Stomach (tissue), 9 donors: ENCODE measurements around the gene CRB2. TPM values are rescaled to one million over a fixed set of nuclear protein-coding genes. Genes with fewer than 3 reads are reported as not detected.
A peak's percentile ranks its signal among the peaks of the same experiment; 100 is the strongest.

Source experiments
- DNase-seq, 2 donors: peaks; one replicate each; pipeline versions ENCODE4 v3.0.0 to v3.0.0-alpha.2; 2013 to 2019
- H3K27ac ChIP-seq, 5 donors: fragments of 200-600 bp in 4 of 5; sonication (generic) in 4 of 5; one replicate each; pipeline ENCODE4 v1.5.1; 2013 to 2019; ENCODE audit warnings: mild to moderate bottlenecking in 1 of 5, moderate library complexity in 1 of 5
- H3K27me3 ChIP-seq, 3 donors: fragments of 200-600 bp; sonication (generic); one replicate each; pipeline ENCODE4 v1.5.1; 2017 to 2019; ENCODE audit warnings: mixed run types in 1 of 3
- H3K36me3 ChIP-seq, 4 donors: fragments of 200-600 bp; sonication (generic); 1 replicate in 3 of 4; 2 replicates in 1 of 4; pipeline ENCODE4 v1.5.1; 2016 to 2019
- H3K4me1 ChIP-seq, 4 donors: fragments of 200-600 bp; sonication (generic); one replicate each; pipeline ENCODE4 v1.5.1; 2016 to 2019
- H3K4me3 ChIP-seq, 4 donors: fragments of 200-600 bp; sonication (generic) in 3 of 4; one replicate each; pipeline ENCODE4 v1.5.1; 2016 to 2019; ENCODE audit warnings: mild to moderate bottlenecking in 1 of 4
- H3K9me3 ChIP-seq, 4 donors: fragments of 200-600 bp; sonication (generic); one replicate each; pipeline ENCODE4 v1.5.1; 2016 to 2019
- CTCF ChIP-seq, 7 experiments: fragments of 450-650 bp in 4 of 7; fragments of 200-600 bp in 3 of 7; sonication (generic) in 3 of 7; IDR thresholded peaks; one replicate each; pipeline ENCODE4 v1.5.1; 2016 to 2019; ENCODE audit warnings: antibody characterized with exemption in 7 of 7, control low read depth in 2 of 7, mild to moderate bottlenecking in 1 of 7
- EP300 ChIP-seq: sonication (generic); formaldehyde crosslinking; IDR thresholded peaks from one replicate; pipeline ENCODE4 v1.6.1; 2017; ENCODE audit warnings: antibody characterized with exemption
- POLR2A ChIP-seq, 4 donors: fragments of 450-650 bp; IDR thresholded peaks; one replicate each; pipeline ENCODE4 v1.6.1; 2016; ENCODE audit warnings: antibody characterized with exemption in 4 of 4, control low read depth in 2 of 4, mild to moderate bottlenecking in 1 of 4, moderate library complexity in 1 of 4
- POLR2AphosphoS5 ChIP-seq, 3 donors: sonication (generic); formaldehyde crosslinking; IDR thresholded peaks; one replicate each; pipeline ENCODE4 v1.6.1; 2016; ENCODE audit warnings: antibody characterized with exemption in 3 of 3
- WGBS, 5 donors: extraction: QIAGEN DNeasy Blood & Tissue Kit in 3 of 5; methylation state at CpG; one replicate each; pipeline versions ENCODE4 v1.1.5 to v1.1.7; 2013 to 2018; 5-methylcytosine and 5-hydroxymethylcytosine counted together
- intact Hi-C: fragments of 100-400 bp; cut with DNase I; formaldehyde crosslinking; loops from one replicate; pipeline ENCODE4 v1.15.1; 2023; ENCODE audit warnings: low total_unique reads
- polyA plus RNA-seq, 3 donors: library from polyadenylated mRNA; stranded (reverse); fragments of 200-250 nt; gene quantifications; one replicate each; pipeline ENCODE4 v1.2.3, GENCODE V29; 2013
- total RNA-seq, 5 donors: library from RNA; depleted of rRNA; stranded (reverse); fragments of >200 nt; gene quantifications; one replicate each; pipeline versions ENCODE4 v1.1.0 to v1.2.3, GENCODE V29; 2014 to 2016
- donor health status: healthy with polysubstance abuse.
- donor health status: Bipolar disorder and iron deficiency.
- donor health status: healthy.

Gene CRB2
- total and polyA plus RNA-seq, 8 donors: 0.03 to 4.3 (median 0.19) TPM; not detected in 4

DNA sequence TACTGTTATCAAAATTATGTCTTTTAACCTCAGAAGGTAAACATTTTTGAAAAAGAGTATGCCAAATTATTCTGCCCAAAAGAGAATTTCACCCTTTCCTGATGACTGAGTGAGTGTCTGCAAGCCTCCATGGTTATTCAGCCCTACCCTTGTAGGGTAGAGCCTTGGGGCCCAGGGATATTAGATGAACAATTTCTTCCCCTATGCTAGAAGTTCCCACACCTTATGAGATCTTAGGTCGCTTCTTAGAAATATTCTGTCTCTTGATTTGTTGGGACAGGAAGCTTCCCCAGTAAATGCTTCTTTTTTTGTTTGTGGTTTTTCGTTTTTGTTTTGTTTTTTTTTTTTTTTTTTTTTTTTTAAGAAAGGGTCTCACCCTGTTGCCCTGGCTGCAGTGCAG is 3.1 kb downstream of the CRB2 start:
- WGBS, 5 donors: 58 to 74% (median 69%) methylated on average over 2 of the region's 2 CpGs
- Histone ChIP-seq H3K36me3 (no peaks in the 10 kb centered on the region), H3K9me3 (no peaks in the 10 kb centered on the region), H3K27me3 (peaks cover 0 to 29% (median 0%) of the 10 kb centered on the region in 3 donors), H3K27ac (no peak overlapping the region), H3K4me1 (peaks cover 9 to 23% (median 20%) of the 10 kb centered on the region in 4 donors), H3K4me3 (no peak overlapping the region)
- DNase-seq: no peak
- TF ChIP-seq CTCF (IDR thresholded peaks at IDR 0.05) (no peak), POLR2AphosphoS5 (IDR thresholded peaks at IDR 0.05) (no peak), EP300 (no peak), POLR2A (IDR thresholded peaks at IDR 0.05) (no peak)
- intact Hi-C loops: loop anchor here (10.0 kb wide), 1 partner anchor 894 kb away; no protein-coding TSS in a partner anchor

GRCh38 chr9:123359546-123359945 is 3.5 kb downstream of the CRB2 start:
- DNase-seq: no peak
- TF ChIP-seq CTCF (IDR thresholded peaks at IDR 0.05) (no peak), POLR2AphosphoS5 (IDR thresholded peaks at IDR 0.05) (no peak), POLR2A (IDR thresholded peaks at IDR 0.05) (no peak), EP300 (no peak)
- H3K27ac ChIP-seq: no peak overlapping the region

DNA sequence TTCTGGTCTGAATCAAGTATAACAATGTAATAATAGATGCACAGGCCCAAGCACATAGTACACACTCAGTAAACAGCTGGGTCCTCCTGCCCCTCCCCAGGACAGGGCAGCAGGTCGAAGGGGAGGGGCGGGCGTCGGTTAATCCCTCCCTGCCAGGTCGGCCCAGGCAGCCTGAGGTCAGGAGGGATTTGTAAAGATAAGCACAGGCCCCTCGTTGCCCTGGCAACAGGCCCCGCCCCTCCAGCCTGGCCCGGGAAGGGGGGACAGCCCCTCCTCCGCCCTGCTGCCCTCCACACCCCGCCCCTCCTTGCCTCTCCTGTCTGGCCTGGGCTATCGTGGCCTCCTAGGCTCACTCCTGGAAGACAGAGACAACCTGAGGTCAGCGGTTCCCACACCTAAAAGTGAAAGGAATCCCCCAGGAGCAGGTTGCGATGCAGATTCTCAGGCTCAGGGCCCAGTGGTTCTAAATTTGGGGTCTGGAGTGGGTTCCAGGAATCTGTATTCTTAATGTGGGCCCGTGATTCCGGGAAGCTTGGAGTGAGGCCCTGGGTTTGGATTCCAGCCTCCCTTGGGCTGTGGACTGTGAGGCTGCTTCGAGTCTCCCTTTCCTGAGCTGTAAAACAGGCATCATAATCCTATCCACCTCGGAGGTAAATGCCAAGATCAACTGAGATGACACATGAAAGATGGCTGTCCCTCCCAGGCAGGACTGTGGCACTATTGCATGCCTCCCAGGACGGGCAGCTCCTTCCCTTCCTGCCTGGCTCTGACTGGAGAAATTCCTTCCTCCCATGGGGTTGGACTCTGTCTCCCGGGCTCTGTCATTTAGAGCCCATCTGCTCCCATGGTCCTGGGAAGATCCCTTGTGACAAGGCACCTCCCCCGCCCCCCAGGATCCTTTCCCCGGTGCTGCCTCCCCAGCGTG is 4.4 kb downstream of the CRB2 start:
- TF ChIP-seq CTCF (IDR thresholded peaks at IDR 0.05) (no peak), POLR2AphosphoS5 (IDR thresholded peaks at IDR 0.05) (no peak), POLR2A (IDR thresholded peaks at IDR 0.05) (no peak), EP300 (no peak)
- H3K27ac ChIP-seq: no peak overlapping the region
- H3K36me3 ChIP-seq: no peaks in the 10 kb centered on the region
- H3K9me3 ChIP-seq: no peaks in the 10 kb centered on the region
- 23 to 46% (median 29%) methylated on average over 12 to 22 of the region's 22 CpGs for WGBS, 5 donors
- peaks cover 9 to 19% (median 16%) of the 10 kb centered on the region in 4 donors for H3K4me1 ChIP-seq
- H3K27me3 ChIP-seq: peaks cover 0 to 18% (median 0%) of the 10 kb centered on the region in 3 donors
- intact Hi-C loops: no loop called here
- DNase-seq: peak; percentile 75 to 89
- no peak overlapping the region for H3K4me3 ChIP-seq

More at GRCh38 chr9:123359546-123359945, 3.5 kb downstream of the CRB2 start:
- H3K4me3 ChIP-seq: no peak overlapping the region
- intact Hi-C loops: loop anchor here (10.0 kb wide), 1 partner anchor 895 kb away; no protein-coding TSS in a partner anchor
- no peaks in the 10 kb centered on the region for H3K9me3 ChIP-seq
- peaks cover 9 to 19% (median 16%) of the 10 kb centered on the region in 4 donors for H3K4me1 ChIP-seq
- H3K27me3 ChIP-seq: peaks cover 0 to 24% (median 0%) of the 10 kb centered on the region in 3 donors
- H3K36me3 ChIP-seq: no peaks in the 10 kb centered on the region
- 26 to 60% (median 44%) methylated on average over 3 of the region's 3 CpGs for WGBS, 5 donors

- Histone ChIP-seq H3K4me1 (peaks cover 9 to 19% (median 16%) of the 10 kb centered on the region in 4 donors), H3K4me3 (no peak overlapping the region), H3K36me3 (no peaks in the 10 kb centered on the region), H3K27me3 (peaks cover 0 to 16% (median 4%) of the 10 kb centered on the region in 3 donors), H3K9me3 (no peaks in the 10 kb centered on the region), H3K27ac (no peak overlapping the region)
- TF ChIP-seq EP300 (no peak), POLR2A (IDR thresholded peaks at IDR 0.05) (no peak), POLR2AphosphoS5 (IDR thresholded peaks at IDR 0.05) (no peak), CTCF (IDR thresholded peaks at IDR 0.05) (no peak)
- intact Hi-C loops: no loop called here
- 55 to 74% (median 63%) methylated on average over 9 to 10 of the region's 10 CpGs for WGBS, 5 donors
- DNase-seq: no peak
These were observed 5.2 kb downstream of the CRB2 start for GRCh38 chr9:123361086-123361730.
